Activated T-cell treated with anti-CD3 and anti-CD28 coated beads for 1 hour (primary cell): ENCODE data around the gene BRDT.

ENCODE experiments used
- DNase-seq: peaks from one replicate; pipeline ENCODE4 v3.0.0-alpha.2; 2020; ENCODE audit warnings: low read depth

BRDT gene

DNA sequence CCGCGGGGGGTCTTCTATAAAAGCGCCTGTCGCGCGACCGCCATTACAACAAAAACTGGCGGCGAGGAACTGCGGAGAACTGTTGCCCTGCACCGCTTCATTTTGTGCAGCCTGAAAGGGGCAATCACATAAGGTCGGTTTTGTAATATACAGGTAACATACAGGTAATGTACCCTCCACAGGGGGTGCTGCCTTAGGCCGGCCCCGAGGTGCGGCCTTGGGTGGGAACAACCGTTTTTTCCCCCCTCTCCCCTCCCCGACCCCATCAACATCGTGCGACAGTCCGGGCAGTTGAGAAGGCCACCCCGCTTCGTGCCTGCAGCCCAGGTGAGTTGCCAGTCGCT is at the start of gene BRDT:
Gene BRDT, plus strand, starts transcription at position 46 of the 344 bp plus-strand sequence. CDS start 13,354 bp downstream, outside the sequence.
- DNase-seq, result no peak

- no peak for DNase-seq
These were observed 48.6 kb upstream of the BRDT start for GRCh38 chr1:91900562-91900961.

DNA sequence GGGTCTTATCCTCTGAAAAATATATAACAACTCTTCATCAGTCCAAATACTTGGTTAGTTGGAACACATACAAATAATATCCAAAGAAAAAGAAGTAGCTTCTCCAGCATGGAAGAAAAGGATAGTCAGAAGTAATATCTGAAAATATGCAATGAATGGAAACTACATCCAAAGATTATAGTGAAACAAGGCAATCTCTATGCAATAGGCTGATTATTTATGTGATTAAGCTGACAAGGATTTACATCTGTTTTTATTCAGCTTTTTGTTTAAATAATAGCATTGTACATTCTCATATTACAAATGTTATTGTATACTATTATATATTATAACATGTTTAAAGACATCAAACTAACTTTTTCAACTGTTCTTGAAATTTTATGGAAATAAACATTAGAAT is 48.0 kb upstream of the BRDT start:
- DNase-seq, result no peak

GRCh38 chr1:91912266-91912665 is 36.9 kb upstream of the BRDT start:
- no peak for DNase-seq

DNA sequence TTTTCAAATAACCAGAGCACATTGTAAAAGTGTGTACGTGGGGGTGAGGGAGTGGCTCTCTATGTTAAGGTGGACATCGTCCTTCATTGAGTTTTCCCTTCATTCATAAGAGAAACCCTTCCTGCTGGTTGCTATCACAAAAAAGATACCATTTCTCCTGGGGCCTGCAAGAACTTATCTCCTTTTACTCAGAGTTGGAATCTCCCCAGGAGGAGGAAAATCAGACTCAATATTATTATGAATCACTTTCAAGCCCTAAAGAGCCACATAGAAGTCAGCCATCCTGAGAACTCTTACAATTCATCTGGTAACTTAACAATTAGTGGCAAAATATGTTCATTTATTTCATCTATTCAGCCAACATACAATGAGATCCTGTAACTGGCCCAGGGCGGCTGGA is 36.2 kb upstream of the BRDT start:
- DNase-seq, result no peak

DNA sequence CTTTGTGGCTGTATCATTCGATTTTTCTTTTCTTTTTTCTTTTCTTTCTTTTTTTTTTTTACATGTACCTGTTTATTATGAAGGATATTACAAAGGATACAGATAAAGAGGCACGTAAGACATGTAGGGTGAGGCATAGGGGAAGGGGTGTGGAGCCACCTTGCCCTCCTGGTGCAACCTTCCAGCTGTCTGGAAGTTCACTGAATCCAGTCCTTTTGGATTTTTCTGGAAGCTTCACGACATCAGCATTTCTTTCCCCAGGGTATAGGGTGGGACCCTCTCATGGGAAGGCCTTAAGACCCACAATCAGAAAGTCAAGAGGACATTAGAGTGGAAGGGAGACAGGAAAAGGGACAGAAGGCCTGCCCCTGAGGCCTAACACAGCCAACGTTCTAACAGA is 33.2 kb upstream of the BRDT start:
- DNase-seq, result no peak

GRCh38 chr1:91916811-91917460 is 32.3 kb upstream of the BRDT start:
- no peak for DNase-seq

- DNase-seq, result no peak
These were observed 29.2 kb upstream of the BRDT start for GRCh38 chr1:91919962-91920361.

- no peak for DNase-seq
These were observed 25.1 kb upstream of the BRDT start for GRCh38 chr1:91924146-91924545.

- DNase-seq, result no peak
These were observed 23.4 kb upstream of the BRDT start for GRCh38 chr1:91925644-91926435.

DNA sequence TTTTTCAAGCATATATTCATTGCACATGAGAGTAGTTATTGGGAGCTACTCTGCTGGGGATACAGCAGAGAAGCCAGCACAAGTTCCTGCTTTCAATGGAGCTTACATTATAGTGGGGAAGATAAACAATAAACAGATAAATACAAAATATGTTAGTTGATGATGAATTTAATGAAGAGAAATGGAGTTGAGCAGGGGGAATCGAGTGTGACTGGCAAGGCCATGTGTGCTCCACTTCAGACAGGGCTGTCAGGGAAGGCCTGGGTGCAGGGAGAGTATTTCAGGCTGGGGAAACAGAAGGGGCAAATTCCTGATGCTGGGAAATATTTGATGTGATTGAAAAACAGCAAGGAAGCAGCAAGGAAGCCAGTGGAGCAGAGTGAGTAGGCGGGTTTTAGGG is 21.2 kb upstream of the BRDT start:
- no peak for DNase-seq

- no peak for DNase-seq
These were observed 20.0 kb upstream of the BRDT start for GRCh38 chr1:91929250-91929649.

- no peak for DNase-seq
These were observed 11.6 kb upstream of the BRDT start for GRCh38 chr1:91937613-91938012.

DNA sequence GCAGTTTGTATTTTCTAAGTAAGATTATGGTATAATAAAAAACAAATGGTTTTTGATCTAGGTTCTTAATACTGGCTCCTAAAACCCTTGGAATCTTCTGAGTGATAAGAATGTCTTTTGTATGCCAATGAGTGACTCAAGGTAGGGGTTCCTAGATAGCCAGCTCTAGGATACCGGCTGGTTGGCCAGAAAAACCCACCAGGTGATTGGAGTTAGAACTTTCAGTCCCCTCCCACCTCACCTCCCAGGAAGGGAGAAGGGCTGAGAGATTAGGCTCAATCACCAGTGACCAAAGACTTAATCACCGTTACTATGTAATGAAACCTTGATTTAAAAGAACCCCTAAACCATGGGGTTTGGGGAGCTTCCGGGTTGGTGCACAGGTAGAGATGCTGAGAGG is 8.7 kb upstream of the BRDT start:
- no peak for DNase-seq

GRCh38 chr1:91944087-91944486 is 5.1 kb upstream of the BRDT start:
- no peak for DNase-seq

- no peak for DNase-seq
These were observed 1.1 kb upstream of the BRDT start for GRCh38 chr1:91948097-91948496.

DNA sequence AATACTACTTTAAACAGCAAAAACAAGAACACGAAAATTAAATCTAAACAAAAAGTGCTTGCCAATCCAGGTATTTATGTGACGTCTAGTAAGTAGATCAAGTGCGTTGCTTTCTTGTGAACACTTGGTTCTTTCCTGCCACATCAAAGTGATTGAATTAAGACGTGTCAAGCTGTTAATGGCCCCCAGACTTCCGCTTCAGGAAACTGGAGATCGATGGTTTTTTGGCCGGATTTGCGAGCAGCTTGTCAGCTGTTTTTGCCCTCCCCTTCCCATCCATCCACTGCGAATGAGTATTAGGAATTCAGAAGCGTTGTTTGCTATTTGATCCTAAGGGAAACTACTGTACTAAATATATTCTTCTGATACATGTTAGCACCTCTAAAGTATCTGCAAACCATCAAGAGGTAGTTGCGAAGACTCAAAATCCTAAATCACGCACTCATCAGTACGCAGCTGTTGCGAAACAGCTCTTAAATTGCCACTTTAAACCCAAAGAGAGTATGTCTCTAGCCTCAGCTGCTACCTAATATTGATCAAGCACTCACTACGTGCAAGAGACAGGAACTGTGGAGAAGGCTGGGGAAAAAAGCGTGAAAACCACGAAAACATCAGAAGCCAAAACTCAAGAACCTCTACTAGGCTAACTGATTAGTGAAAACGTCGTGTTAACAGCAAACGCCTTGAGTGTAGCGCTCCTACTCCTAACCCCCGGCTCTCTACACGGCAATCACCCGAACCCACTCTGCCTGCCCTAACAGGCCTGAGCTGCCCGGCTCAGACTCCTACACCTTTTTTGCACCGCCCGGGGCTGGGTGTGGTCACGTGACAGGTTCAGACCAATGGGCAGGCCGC is 473 bp upstream of the BRDT start:
- no peak for DNase-seq

- DNase-seq, result no peak
These were observed 3.0 kb downstream of the BRDT start for GRCh38 chr1:91952187-91952586.

DNA sequence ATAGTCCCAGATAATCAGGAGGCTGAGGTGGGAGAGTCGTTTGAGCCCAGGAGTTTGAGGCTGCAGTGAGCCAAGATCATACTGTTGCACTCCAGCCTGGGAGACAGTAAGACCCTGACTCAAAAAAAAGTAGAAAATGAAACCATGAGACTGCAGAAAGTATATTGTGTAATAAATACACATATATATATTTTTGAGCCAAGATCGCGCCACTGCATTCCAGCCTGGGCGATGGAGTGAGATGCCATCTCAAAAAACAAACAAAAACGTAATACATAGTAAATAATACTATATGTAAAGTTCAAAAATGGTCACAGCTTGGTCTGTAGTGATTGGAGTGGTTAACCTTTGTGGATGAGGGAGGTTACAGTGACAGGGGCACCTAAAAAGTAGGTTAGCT is 9.7 kb downstream of the BRDT start:
- no peak for DNase-seq

DNA sequence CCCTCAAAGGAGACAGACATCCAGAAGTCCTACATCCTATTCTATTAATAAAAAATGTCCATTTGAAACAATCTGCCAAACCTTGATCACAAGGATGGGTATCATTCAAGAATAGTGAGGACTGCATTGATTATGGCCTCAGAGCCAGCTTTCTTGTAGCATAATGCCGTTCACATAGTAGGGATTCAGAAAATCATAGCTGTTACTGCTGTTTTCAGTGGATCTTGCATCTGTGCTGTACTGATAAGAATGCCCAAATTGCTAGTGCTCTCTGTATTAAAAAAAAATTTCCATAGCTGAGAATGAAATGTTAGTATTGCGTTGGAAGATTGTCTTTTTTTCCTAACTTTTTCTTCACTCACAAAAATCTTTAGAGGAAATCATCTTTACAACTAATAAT is 19.1 kb downstream of the BRDT start:
- DNase-seq, result no peak

DNA sequence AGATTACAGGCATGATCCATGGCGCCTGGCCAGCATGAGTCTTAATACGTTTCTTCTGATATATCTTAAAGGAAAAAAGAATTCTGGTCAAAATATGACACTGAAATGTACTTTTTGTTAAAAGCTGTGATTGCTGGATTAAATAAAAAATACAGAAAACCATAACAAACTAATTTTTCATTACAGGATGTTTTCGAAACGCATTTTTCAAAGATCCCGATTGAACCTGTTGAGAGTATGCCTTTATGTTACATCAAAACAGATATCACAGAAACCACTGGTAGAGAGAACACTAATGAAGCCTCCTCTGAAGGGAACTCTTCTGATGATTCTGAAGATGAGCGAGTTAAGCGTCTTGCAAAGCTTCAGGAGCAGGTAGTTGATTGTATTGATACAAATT is 30.2 kb downstream of the BRDT start:
- no peak for DNase-seq

DNA sequence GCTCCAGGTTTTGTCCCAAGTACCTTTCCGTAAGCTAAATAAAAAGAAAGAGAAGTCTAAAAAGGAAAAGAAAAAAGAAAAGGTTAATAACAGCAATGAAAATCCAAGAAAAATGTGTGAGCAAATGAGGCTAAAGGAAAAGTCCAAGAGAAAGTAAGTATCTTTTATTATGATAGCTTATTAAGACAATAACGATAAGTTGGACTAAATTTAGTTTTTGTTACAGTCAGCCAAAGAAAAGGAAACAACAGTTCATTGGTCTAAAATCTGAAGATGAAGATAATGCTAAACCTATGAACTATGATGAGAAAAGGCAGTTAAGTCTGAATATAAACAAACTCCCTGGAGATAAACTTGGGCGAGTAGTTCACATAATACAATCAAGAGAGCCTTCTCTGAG is 31.5 kb downstream of the BRDT start:
- no peak for DNase-seq

DNA sequence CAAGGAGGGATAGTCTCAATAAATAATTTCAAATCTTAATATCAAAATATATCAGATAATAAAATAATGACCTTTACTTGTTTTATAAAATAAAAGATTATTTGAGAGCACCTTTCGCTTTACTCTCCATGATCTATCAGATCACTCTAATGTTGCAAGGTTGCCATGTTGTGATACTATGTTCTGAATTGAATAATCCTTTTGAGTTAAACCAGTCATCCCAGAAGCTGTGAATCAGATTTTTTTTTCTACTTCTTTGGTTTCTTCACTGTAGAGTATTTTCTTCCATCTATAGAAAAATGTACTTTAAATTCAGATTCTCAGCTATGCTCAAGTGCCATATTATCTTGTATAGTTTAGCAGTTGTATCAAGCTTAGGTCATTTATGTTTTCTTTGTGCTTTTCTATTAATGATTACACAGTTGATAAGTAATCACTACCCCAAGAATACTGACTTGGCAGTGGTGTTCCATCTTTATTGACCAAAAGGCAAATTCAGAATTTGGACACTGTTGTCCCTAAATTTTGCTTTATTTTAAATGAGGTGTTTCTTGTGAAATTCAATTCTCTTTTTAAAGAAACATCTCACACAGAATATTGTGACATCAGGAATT is 32.9 kb downstream of the BRDT start:
- no peak for DNase-seq
